NCI-H345 treated with DMSO at 0.1 percent for 48 hours (cell line): ENCODE measurements around the gene MAN1C1.

Experiments
- DNase-seq: peaks from one replicate; lab custom pipeline; 2025; ENCODE audit not compliant: unreplicated experiment; lab: John Stamatoyannopoulos, UW

MAN1C1 gene

DNA sequence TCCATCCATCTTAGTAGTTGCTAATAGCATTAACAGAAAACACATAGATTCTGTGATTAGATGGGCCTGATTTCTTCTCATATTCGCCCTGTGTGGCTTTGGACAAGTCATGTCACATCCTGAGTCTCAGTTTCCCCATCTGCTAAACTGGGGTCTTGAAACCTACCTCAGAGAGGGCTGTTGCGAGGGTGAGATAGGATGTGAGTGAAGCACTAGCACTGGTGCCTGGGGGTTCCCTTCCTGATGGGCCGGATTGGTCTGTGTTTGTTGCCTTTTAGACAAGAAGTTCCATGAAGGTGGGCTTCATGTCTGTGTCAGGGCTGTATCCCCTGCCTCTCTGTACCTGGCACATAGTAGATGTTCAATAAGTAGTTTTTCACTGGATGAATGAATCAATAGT lies 3.5 kb upstream of the MAN1C1 start:
- DNase-seq: no peak

DNA sequence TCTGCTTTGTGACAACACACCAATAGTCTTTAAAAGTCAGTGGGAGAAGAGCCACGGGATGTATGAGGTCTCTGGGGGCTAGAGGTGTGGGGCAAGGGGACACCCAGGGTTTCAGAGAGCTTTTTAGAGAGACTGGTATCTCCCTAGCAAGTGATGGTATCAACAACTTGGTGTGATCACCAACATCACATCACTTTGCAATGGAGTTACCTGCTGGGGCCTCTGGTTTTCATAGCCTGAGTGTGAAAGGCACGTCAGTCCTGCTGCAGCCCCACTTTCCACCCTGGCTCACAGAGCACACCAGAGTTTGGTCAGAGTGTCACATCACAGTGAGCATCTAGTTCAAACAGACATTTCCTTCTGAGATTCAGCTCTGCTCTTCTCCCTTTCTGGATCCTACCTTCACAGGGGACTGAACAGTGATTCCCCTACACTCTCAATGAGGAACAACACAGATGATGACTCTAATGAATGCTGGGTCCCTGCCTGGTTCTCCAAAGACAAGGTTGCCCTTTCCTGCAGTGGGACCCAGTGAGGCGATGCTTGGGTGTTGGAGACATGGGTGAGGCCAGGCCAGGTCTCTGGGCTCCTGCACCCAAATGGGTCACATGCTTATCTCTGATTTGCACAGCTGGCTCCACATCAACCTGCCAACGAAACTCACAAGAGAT lies 2.0 kb upstream of the MAN1C1 start:
- no peak for DNase-seq

DNA sequence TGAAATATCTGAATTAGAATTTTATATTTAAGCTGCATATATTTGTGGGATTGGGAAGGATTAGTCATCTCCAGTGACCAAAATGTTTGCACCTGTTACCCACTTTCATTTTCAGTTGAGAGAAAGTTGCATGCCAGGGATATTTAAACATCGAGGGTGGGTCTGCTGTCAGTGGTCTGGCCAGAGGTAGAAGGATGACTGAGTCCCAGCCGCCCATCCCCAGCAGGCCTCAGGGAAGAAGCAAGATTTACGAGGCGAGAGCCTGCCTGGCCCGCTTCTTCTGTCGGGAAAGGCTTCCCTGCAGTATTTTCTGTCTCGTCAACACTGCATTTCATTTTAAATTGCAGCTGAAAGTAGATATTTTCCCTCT lies 1.4 kb upstream of the MAN1C1 start:
- no peak for DNase-seq

DNA sequence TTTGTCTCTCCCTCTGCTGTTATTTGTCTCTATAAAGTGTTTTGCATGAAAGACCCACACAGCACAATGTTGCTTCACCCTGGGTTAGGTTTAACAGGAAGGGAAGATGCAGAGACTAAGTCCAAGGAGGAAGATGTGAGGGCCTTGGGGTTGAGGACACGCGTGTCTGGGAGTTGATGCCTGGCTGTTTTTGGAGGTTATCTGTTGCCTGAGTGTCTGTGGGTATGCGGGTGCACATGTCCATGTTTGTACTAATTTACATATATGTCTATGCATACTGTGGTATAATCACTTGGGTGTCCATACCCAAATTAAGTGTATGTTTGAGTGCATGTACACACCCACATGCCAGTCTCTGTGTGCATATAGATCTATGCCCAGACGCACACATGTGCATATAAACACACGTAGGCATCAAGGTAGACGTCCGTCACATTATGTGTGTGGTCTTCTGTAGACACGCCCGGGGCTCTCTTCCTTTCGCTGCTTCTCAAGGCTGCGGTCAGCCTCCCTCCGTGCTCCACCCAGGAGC lies 962 bp upstream of the MAN1C1 start:
- no peak for DNase-seq

DNA sequence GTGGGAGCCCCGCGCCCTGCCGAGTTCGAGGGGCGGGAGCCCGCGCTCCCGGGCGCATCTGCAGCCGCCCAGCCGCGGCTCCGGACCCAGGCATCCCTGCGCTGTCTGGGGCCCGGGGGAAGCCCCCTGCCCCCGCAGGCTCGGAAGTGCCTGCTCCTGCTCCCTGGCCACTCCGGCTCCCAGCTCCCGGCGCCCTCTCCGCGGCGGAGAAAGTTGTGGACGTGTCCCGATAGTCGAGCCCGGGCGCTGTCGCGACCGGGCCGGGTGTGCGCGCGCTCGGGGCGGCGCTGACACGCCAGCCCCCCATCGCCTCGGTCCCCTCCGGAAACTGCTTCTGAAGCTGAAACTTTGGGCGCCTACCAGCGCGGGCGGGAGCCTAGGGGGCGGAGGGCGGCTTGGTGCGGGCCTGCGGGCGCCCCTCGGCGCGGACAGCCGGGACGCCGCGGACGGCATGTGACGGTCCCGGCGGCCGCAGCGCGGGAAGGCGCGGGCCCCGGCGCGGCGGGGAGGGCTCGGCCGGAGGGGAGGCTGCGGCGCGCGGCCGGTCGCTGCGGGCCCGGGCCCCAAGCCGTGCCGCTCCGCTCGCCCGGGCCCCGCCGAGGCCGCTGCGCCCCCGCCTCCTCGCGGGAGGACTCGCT lies 515 bp downstream of the MAN1C1 start:
- DNase-seq: no peak

DNA sequence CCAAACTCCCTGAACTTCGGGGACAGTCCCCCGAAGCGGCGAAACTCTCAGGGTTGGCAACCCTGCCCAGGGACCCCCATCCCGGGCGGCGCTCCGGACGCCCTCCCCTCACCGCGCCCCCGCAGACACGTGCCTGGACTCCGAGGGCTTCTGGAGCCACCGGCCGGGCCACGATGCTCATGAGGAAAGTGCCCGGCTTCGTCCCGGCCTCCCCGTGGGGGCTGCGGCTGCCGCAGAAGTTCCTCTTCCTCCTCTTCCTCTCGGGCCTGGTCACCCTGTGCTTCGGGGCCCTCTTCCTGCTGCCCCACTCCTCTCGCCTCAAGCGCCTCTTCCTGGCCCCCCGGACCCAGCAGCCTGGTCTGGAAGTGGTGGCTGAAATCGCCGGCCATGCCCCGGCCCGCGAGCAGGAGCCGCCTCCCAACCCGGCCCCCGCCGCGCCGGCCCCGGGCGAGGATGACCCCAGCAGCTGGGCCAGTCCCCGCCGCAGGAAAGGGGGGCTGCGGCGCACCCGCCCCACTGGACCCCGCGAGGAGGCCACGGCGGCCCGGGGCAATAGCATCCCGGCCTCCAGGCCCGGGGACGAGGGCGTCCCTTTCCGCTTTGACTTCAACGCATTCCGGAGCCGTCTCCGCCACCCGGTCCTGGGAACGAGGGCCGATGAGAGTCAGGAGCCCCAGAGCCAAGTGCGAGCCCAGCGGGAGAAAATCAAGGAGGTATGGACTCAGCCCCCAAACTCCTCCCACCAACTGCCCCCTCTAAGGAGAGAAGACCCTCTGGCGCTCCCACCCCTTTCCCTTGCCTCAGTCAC lies 1.2 kb downstream of the MAN1C1 start:
- no peak for DNase-seq

DNA sequence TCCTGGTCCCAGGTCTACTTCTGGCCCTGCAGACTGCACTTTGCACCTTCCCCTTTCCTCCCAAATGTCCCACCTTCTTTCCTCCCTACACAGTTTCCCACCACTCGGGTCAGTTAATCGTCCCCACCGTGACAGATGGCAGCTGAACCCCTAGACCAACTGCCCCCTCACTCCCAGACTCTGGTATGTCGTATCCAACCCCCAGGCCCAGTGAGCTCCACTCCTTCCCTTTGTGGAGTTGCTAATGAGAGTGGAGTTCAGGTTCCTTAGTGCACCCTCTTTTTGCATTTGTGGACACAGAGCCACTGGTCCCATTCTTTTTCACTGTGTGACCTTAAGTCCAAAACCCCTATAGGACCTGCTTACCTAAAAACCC lies 1.8 kb downstream of the MAN1C1 start:
- no peak for DNase-seq

DNA sequence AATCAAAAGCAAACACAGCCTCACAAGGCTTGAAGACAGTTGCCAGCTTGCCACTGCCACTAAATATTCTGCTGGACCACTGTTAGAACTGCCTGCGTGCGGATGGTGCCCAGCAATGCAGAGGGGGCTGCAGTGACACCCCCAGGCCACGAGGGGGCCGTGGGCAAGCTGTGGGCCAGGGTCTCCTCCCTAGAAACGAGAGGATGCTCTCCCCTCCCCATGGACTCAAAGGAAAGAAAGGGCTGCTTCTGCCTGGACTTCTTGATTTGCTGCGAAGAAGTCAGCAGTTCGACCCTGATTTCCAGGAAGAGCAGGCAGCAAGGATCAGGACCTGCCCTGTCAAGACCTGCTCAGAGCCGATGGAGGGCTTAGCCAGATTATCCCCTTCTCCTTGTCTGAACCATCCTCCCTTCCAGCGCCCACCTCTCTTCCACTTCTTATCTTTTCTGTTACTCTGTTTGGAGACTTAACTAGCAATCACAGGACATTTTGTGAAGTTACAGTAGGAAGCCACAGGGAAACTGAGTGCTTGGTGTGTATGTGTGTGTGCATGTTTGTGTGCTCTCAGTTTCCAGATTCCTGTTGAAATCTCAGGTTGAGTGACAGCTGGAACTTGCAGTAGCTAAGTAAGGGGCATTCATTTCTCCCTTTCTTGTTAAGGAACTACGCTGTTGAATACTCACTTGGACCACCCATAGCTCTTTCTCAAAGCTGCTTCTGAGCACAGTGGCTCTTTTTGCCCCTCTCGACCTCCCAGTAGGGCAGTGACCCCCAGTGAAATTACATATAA lies 2.7 kb downstream of the MAN1C1 start:
- DNase-seq: peak; percentile 43

DNA sequence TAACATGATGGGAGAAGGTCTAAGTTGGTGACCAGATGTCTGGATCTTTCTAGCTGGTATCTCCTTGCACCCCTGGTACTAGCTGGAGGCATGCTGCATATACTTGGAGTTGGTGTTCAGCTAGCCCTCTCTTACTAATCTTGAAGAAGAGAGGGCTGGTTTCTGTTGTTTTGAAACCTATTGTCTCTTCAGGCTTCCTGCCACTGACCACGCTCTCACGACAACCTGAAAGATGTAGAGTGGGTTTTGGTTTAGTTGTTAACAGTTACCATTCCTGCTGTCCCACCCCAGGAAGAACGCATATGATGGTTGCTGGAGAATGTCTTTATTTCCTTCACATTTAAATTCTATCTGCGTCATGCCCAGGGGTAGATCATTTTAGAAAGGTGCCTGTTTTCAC lies 3.6 kb downstream of the MAN1C1 start:
- no peak for DNase-seq

DNA sequence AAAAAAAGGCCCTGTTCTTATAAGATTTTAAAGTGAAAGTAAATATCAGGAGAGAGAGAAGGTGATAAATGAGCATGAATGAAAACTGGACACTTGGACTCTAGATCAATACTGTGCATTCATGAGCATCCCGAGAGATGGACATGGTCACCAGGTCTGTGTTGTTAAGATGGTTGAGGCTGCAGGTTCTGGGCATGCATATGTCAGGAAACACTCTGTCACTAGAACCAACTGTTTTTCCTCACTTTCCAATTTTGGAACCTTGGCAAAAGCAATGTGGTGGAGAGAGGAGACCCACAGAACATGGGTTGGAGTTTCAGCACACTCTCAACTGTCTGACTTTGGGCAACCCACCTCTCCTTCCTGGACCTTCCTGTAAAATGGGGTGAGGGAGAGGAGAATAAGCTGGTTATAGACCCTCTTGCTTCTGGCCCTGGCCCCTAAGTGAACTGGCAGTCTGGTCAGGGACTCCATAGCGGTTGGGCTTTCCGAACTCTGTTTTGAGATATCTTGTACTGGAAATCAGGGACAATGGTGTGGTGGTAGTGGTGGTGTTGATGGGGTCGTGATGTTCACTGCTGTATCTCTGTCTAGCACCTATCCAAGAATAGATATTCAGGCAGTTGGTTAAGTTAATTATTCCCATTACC lies 4.2 kb downstream of the MAN1C1 start:
- no peak for DNase-seq

DNA sequence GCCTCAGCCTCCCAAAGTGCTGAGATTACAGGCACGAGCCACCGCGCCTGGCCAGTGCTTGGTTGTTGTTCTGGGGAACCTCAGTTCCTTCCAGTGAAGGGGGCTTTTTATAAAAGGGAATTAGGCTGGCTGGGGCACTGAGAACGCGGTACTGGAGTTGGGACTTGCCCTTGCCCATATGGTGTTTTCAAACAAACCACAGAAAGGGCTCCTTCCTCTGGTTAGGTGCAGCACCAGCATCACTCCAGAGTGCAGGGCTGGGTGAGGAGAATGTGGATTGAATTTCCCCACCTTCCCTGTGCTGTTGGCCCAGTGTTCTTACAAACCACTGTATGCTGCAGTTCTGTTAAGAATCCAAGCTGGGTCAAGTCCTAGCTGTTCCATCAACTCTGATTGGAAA lies 5.3 kb downstream of the MAN1C1 start:
- DNase-seq: no peak

DNA sequence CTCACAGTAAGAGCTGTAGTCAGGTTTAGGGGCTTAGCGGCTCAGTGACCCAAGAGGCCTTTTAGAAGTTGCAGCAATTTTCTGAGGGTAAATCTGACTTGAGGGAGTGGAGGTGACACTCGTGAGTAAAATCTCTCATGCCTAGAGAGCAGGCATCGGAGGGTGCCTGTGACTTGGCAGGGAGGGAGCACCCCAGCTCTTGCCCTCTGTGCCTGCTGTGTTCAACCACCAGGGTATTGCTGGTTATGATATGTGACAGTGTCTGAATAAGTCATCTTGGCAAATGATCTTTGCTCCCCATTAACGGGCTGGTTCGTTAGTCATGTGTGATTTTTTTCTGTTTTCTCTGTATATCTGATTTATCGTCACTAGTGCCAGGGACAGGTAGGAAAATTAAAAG lies 5.9 kb downstream of the MAN1C1 start:
- DNase-seq: no peak

DNA sequence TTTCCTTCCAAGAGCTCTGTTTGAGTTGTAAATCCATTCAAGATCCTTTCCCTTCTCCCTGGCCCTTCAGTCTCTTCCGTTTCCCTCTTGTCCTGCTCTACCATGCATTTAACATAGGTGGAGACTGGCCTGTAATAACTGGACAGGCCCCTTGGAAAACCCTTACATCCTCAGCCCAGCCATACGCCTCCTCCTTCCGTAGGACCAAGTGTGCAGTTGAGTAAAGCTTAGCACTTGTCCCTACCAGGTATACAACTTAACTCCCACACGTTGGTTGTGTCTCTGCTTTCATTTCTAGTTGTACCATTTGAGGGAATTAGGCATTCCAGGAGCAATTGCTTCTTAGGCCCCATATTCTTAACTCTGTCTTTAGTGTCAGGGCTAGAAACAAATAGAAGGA lies 6.4 kb downstream of the MAN1C1 start:
- no peak for DNase-seq

DNA sequence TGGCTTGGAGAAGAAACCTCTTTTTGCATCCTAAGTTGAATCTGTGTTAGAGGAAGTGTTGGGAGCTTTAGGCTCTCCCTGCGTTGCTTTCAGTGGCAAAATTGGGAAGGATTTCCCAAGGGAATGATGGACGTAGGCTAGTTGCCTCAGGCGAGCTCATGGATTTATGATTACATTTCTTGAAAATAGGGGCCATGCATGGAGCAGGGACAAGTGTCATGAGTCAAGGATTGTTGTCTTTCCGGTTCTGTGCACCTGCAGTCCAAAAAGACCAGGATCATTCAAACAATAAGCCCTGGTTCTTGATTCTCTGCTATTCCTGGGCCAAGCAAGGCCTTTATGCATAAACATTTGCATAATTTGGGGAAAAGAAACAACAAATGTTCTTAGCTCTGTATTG lies 7.1 kb downstream of the MAN1C1 start:
- DNase-seq: no peak

DNA sequence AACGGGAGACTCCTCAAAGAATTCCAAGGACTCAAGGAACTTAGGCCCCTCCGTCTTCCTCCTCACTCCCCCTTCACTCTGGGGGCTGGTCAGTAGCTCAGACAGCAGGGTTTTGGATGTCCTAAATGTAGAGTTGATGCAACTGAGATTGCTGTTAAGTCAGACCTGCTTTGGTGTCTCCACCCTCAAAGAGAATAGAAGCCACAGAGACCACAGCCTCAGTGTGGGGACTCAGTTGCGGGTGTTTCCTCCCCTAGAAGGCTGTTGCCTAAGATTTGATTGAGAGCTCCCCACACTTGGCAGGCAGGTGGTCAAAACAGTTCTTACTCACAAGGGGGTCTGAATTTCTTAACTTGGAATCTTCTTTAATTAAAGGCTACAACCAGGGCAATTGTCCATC lies 7.6 kb downstream of the MAN1C1 start:
- no peak for DNase-seq

DNA sequence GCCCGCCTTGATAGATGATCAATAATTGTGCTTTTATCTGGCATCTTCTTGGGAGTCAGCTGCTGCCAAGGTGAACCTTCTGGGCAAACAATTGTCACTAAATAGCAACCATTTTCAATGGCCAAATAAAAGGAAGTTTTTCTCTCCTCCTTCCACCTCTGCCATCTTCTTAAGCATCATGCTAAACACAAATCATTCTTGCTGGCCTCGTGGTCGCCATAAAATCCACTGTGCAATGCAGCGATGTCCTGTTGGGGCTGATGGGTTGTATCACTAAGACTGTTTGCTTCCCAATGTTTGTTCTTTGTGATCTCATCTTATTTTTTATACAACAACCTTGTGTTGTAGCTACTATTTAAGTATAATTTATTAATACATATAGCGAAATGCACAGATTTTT lies 8.0 kb downstream of the MAN1C1 start:
- DNase-seq: no peak

DNA sequence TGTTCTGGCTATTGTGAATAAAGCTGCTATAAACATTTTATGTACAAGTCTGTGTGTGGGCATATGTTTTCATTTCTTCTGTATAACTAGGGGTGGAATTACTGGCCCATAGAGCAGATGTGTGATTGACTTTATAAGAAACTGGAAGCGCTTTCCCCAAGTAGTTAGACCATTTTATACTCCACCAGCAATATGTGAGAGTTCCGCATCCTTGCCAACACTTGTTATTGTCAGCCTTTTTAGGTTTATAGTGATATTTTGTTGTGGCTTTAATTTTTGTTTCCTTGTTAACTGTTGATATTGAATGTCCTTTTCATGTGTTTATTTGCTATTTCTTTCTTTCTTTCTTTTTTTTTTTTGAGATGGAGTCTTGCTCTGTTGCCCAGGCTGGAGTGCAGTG lies 9.4 kb downstream of the MAN1C1 start:
- DNase-seq: no peak

DNA sequence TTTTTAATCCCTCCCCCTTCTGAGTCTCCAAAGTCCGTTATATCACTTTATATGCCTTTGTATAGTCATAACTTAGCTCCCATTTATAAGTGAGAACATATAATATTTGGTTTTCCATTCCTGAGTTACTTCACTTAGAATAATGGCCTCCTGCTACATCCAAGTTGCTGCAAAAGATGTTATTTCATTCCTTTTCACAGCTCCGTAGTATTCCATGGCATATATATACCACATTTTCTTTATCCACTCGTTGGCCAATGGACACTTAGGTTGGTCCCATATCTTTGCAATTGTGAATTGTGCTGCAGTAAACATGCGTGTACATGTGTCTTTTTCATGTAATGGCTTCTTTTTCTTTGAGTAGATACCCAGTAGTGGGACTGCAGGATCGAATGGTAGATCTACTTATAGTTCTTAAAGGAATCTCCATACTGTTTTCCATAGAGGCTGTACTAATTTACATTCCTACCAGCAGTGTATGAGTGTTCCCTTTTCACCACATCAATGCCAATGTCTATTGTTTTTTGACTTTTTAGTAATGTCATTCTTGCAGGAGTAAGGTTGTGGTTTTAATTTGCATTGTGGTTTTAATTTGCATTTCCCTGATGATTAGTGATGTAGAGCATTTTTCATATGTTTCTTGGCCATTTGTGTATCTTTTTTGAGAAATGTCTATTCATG lies 12.3 kb downstream of the MAN1C1 start:
- DNase-seq: no peak

DNA sequence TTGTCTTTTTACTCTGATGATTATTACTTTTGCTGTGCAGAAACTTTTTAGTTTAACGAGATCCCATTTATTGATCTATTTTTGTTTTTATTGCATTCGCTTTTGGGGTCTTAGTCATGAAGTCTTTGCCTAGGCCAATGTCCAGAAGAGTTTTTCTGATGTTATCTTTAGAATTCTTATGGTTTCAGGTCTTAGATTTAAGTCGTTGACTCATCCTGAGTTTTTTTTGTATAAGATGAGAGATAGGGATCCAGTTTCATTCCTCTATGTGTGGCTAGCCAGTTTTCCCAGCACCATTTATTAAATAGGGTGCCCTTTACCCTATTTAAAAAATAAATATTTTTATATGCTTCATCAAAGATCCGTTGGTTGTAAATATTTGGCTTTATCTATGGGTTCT lies 13.2 kb downstream of the MAN1C1 start:
- DNase-seq: no peak

DNA sequence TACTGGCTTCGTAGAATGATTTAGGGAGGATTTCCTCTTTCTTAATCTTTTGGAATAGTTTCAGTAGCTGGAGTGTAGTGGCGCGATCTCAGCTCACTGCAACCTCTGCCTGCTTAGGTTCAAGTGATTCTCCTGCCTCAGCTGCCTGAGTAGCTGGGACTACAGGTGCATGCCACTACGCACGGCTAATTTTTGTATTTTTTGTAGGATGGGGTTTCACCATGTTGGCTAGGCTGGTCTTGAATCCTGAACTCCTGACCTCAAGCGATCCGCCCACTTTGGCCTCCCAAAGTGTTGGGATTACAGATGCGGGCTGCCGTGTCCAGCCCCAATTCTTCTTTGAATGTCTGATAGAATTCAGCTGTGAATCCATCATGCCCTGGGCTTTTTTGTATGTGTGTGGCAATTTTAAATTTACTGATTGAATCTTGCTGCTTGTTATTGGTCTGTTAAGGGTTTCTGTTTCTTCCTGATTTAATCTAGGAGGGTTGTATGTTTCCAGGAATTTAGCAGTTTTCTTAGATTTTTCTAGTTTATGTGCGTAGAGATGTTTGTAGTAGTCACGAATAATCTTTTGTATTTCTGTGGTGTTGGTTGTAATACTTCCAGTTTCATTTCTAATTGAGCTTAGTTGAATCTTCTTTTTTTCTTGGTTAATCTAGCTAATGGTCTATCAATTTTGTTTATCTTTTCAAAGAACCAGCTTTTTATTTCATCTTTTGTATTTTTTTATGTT lies 15.3 kb downstream of the MAN1C1 start:
- DNase-seq: no peak
